Transverse colon (tissue), 4 donors: ENCODE data around the gene GNB2. TPM values are rescaled to one million over a fixed set of nuclear protein-coding genes. Genes with fewer than 3 reads are reported as not detected.
"Not testable (repeated sequence)": the region's sequence is repeated elsewhere in the genome, so short reads cannot be mapped to it uniquely, and the experiment has no call there.

Experiments used
- DNase-seq: peaks from one replicate; pipeline ENCODE4 v3.0.0-alpha.2; 2019
- H3K27ac ChIP-seq, 4 donors: fragments of 200-600 bp; sonication (generic); 2 replicates each; pipeline ENCODE4 v1.5.1; 2016 to 2018; ENCODE audit warnings: inconsistent platforms in 4 of 4
- H3K27me3 ChIP-seq: fragments of 200-600 bp; sonication (generic); 2 replicates; pipeline ENCODE4 v1.5.1; 2017; ENCODE audit warnings: inconsistent platforms
- H3K36me3 ChIP-seq, 4 donors: fragments of 200-600 bp; sonication (generic); 2 replicates each; pipeline ENCODE4 v1.5.1; 2017 to 2019; ENCODE audit warnings: inconsistent platforms in 4 of 4
- H3K4me1 ChIP-seq, 4 donors: fragments of 200-600 bp; sonication (generic); 2 replicates each; pipeline ENCODE4 v1.5.1; 2017 to 2020; ENCODE audit warnings: inconsistent platforms in 4 of 4
- H3K4me3 ChIP-seq, 4 donors: fragments of 200-600 bp; sonication (generic); 1 replicate in 1 of 4; 2 replicates in 3 of 4; pipeline versions ENCODE4 v1.5.1 to v1.6.1; 2017 to 2019; ENCODE audit warnings: inconsistent platforms in 4 of 4
- H3K9me3 ChIP-seq, 2 donors: fragments of 200-600 bp; sonication (generic); 2 replicates each; pipeline ENCODE4 v1.5.1; 2017 to 2019; ENCODE audit warnings: inconsistent platforms in 2 of 2
- CTCF ChIP-seq, 5 experiments: fragments of 200-600 bp in 3 of 5; fragments of 450-650 bp in 2 of 5; sonication (generic) in 3 of 5; IDR thresholded peaks; 1 replicate in 2 of 5; 2 replicates in 3 of 5; pipeline ENCODE4 v1.5.1; 2016 to 2017; ENCODE audit warnings: antibody characterized with exemption in 5 of 5, inconsistent platforms in 3 of 5, mild to moderate bottlenecking in 2 of 5, moderate library complexity in 1 of 5
- EP300 ChIP-seq: sonication (generic); formaldehyde crosslinking; IDR thresholded peaks from one replicate; pipeline ENCODE4 v1.6.1; 2017; ENCODE audit warnings: antibody characterized with exemption, low read depth
- POLR2A ChIP-seq: fragments of 450-650 bp; IDR thresholded peaks from one replicate; pipeline ENCODE4 v1.6.1; 2016; ENCODE audit warnings: antibody characterized with exemption, mild to moderate bottlenecking, moderate library complexity
- POLR2AphosphoS5 ChIP-seq, 3 donors: sonication (generic); formaldehyde crosslinking; IDR thresholded peaks; one replicate each; pipeline ENCODE4 v1.6.1; 2016; ENCODE audit warnings: antibody characterized with exemption in 3 of 3
- WGBS, 2 donors: methylation state at CpG; one replicate each; pipeline ENCODE4 v1.1.5; 2018; ENCODE audit warnings: low coverage in 1 of 2; 5-methylcytosine and 5-hydroxymethylcytosine counted together
- in situ Hi-C, 4 donors: fragments of 200-750 bp; cut with MboI; loops; one replicate each; pipeline versions ENCODE4 v1.15.0 to v1.15.1; 2017; ENCODE audit warnings: low sequenced_read_pairs in 3 of 4, low pct_ligation_motif_present in 1 of 4, low pct_unique_long_range_greater_than_20kb in 1 of 4
- intact Hi-C: fragments of 100-400 bp; cut with DNase I; formaldehyde crosslinking; loops from one replicate; pipeline ENCODE4 v1.15.1; 2023; ENCODE audit warnings: low total_unique reads
- total RNA-seq, 4 donors: library from RNA; depleted of rRNA; stranded (reverse); fragments of >200 nt; gene quantifications; one replicate each; pipeline ENCODE4 v1.1.0, GENCODE V29; 2016

GNB2 gene
- total RNA-seq, 4 donors from 2014 or later, result 192 to 301 (median 246) TPM

- in situ Hi-C loops, result loop anchor here in 3 of 4 donors (10.0 to 25.0 kb wide), 3 partner anchors 109 to 234 kb away; partner anchors contain the start of genes SPACDR (in 3 of the 3), FBXO24 (in 1 of the 3) and LRCH4 (in 1 of the 3)
Measured at GRCh38 chr7:100696123-100696521, 22.6 kb downstream of the GNB2 start.

DNA sequence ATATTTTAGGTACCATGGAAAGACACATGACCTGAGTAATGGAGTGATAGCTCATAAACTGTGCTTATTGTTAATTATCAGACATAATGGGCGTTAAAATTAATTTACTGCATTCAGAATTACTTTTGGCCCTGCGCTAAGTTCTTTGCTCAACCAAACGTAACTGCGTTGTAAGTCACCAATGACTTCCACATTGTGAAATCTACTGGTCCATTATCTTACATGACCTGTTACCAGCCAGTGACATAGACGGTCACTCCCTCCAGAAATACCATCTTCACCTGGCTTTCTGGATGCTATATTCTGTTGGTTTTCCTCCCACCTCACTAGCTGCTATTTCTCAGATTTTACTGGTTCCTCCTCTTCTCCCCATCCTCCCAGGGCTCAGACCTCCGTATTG lies 25.5 kb downstream of the GNB2 start:
- intact Hi-C loops, result no loop called here
- DNase-seq, result no peak
- in situ Hi-C loops, result loop anchor here in 3 of 4 donors (10.0 to 25.0 kb wide), 3 partner anchors 112 to 237 kb away; partner anchors contain the start of genes SPACDR (in 3 of the 3), FBXO24 (in 1 of the 3) and LRCH4 (in 1 of the 3)
- Histone ChIP-seq H3K9me3 (no peaks in the 10 kb centered on the region), H3K27me3 (peaks cover 25% of the 10 kb centered on the region), H3K36me3 (no peaks in the 10 kb centered on the region), H3K4me3 (no peak overlapping the region), H3K4me1 (peaks cover 0 to 8% (median 3%) of the 10 kb centered on the region in 4 donors), H3K27ac (no peak overlapping the region)
- 53% methylated on average over 6 of the region's 6 CpGs; no CpG with 5 or more reads in 1 of the 2 donors for WGBS, 2 donors
- TF ChIP-seq POLR2A (no peak), CTCF (IDR thresholded peaks at IDR 0.05) (no peak), EP300 (no peak), POLR2AphosphoS5 (IDR thresholded peaks at IDR 0.05) (no peak)

More at GRCh38 chr7:100696123-100696521, 22.6 kb downstream of the GNB2 start:
- no peak for DNase-seq
- peaks cover 17 to 30% (median 26%) of the 10 kb centered on the region in 4 donors for H3K4me1 ChIP-seq
- no peak overlapping the region for H3K27ac ChIP-seq
- H3K27me3 ChIP-seq, result peaks cover 23% of the 10 kb centered on the region
- no peak overlapping the region for H3K4me3 ChIP-seq
- H3K9me3 ChIP-seq, result no peaks in the 10 kb centered on the region
- 52 to 70% methylated on average over 6 of the region's 6 CpGs for WGBS, 2 donors
- intact Hi-C loops, result no loop called here
- TF ChIP-seq POLR2AphosphoS5 (IDR thresholded peaks at IDR 0.05), result no peak
- TF ChIP-seq EP300, result no peak
- TF ChIP-seq CTCF (IDR thresholded peaks at IDR 0.05), result no peak
- TF ChIP-seq POLR2A, result no peak
- H3K36me3 ChIP-seq, result no peaks in the 10 kb centered on the region

DNA sequence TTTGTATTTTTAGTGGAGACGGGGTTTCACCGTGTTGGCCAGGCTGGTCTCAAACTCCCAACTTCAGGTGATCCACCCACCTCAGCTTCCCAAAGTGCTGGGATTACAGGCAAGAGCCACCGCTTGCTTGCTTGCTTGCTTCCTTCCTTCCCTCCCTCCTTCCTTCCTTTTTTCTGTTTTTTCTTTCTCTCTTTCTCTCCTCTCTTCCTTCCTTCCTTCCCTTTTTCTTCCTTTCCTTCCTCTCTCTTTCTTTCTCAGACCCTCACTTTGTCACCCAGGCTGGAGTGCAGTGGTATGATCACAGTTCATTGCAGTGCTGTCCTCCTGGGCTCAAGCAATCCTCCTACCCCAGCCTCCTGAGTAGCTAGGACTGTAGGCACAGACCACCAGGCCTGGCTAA lies 27.5 kb downstream of the GNB2 start:
- intact Hi-C loops, result loop anchor here (10.0 kb wide), 2 partner anchors 154 to 226 kb away; partner anchors contain the start of genes SLC12A9 and TSC22D4
- WGBS, 2 donors, result 67 to 83% methylated on average over 3 of the region's 3 CpGs

GRCh38 chr7:100705320-100705752 lies 31.8 kb downstream of the GNB2 start:
- Histone ChIP-seq H3K4me3 (peak overlapping the region; percentile 68 to 92 (median 82)), H3K27me3 (peaks cover 2% of the 10 kb centered on the region), H3K36me3 (no peaks in the 10 kb centered on the region), H3K27ac (peak overlapping the region; percentile 93 to 96 (median 94)), H3K4me1 (peaks cover 7 to 21% (median 12%) of the 10 kb centered on the region in 4 donors), H3K9me3 (no peaks in the 10 kb centered on the region)
- in situ Hi-C loops, result loop anchor here in 2 of 4 donors (25.0 kb wide), 2 partner anchors 157 to 243 kb away; partner anchors contain the start of genes SLC12A9 (in 1 of the 2), SPACDR (in 1 of the 2) and TRIP6 (in 1 of the 2)
- DNase-seq, result peak; percentile 81
- intact Hi-C loops, result loop anchor here (10.0 kb wide), 2 partner anchors 149 to 231 kb away; partner anchors contain the start of genes SLC12A9 and TSC22D4
- 1% methylated on average over 18 of the region's 25 CpGs; no CpG with 5 or more reads in 1 of the 2 donors for WGBS, 2 donors
- TF ChIP-seq EP300 (no peak), POLR2AphosphoS5 (IDR thresholded peaks at IDR 0.05) (no peak), CTCF (IDR thresholded peaks at IDR 0.05) (peak; percentile 94 to 97 (median 94)), POLR2A (no peak)

More for the DNA sequence above, 27.5 kb downstream of the GNB2 start:
- in situ Hi-C loops, result loop anchor here in 3 of 4 donors (5.0 to 25.0 kb wide), 3 partner anchors 156 to 239 kb away; partner anchors contain the start of genes SLC12A9 (in 1 of the 3), SPACDR (in 1 of the 3) and TRIP6 (in 1 of the 3)
- H3K4me3 ChIP-seq, H3K27ac ChIP-seq, DNase-seq, H3K4me1 ChIP-seq, H3K36me3 ChIP-seq, H3K9me3 ChIP-seq: not testable (repeated sequence)
- peaks cover 19% of the 10 kb centered on the region for H3K27me3 ChIP-seq
